Activated T-cell treated with anti-CD3 and anti-CD28 coated beads, Interleukin-2, amount 50 U/mL, for 48 hours (primary cell): Measurements from ENCODE around the gene IRF2BP2.
A peak's percentile ranks its signal among the peaks of the same experiment; 100 is the strongest.
"Not testable (repeated sequence)": the region's sequence is repeated elsewhere in the genome, so short reads cannot be mapped to it uniquely, and the experiment has no call there.

Experiments
- DNase-seq, 2 experiments: peaks; one replicate each; pipeline ENCODE4 v3.0.0-alpha.2; 2020

IRF2BP2 gene

DNA sequence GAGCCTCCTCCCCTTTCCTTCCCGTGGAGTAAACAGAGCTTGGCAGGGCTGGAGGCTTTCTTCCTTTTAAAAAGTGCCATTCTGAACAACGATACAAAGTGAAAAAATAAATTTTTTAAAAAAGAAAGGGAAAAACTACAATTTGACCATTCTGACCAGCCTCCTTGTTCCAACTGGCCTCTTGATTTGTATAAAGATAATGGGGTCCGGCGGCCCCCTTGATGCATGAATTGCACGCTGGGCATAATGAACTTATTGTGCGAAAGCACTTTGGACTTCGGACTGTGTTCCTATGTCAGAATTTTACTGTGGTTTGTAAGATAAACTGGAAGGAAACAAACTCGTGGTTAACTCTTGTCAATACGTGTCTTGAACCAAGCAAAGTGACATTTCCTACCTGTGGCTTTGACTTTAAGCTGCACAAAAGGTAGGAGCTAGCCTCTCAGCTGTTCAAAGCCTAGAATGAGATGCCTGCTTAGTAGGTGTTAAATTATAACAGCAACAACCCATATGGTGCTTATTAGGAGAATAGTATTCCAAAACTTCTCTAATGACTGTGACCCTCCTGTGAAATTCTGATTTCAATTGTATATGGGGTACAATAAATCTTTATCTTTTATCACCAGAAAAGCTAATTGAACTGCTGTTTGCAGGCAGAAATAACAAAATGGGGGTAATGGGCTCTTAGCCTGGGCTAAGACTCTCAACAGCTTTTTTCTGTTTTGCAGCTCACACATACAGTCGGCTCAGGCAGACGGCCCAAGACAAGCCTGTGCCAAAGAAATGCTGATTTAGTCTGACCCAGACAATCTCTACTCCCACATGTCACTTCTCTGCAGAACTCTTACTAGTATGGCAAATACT, 9.3 kb downstream of the IRF2BP2 start:
- DNase-seq, result peak in 1 of 2 experiments; percentile 40

- DNase-seq, result peak; percentile 83 to 84
These were observed 10.2 kb downstream of the IRF2BP2 start for GRCh38 chr1:234599617-234600417.

DNA sequence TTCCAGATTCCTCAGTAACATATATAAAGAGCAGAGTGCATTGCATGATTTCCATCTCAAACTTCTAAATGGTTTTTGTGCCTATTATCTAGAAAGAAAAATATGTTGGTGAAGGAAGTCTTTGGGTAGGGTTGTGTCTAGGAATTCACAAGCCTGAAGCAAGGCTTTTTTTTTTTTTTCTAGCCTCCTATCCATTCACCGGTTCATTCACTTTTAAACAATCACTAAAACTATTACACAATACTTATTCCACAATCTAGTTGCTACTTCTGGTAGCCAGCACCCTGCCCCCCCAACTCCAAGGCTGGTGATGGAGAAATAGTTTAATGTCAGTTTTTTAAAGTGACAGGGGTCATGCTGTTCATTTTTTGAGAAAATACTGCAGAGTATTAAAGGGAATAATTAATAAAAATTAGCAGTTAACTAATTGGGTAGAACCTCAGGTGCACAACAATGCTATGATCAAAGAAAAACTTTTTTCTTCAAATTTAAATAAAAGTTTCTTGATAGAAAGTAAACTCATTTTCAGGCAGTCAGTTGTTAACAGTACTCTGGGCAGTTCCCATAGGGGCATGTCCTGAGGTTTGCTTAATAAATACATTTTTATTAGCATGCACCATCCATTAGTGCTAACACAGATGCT, 10.9 kb downstream of the IRF2BP2 start:
- no peak for DNase-seq

- DNase-seq, result peak; percentile 63 to 67
These were observed 12.1 kb downstream of the IRF2BP2 start for GRCh38 chr1:234597894-234598293.

- no peak for DNase-seq
These were observed 14.1 kb downstream of the IRF2BP2 start for GRCh38 chr1:234595899-234596298.

GRCh38 chr1:234594575-234594974, 15.4 kb downstream of the IRF2BP2 start:
- DNase-seq, result not testable (repeated sequence)

GRCh38 chr1:234593771-234594504, 16.0 kb downstream of the IRF2BP2 start:
- DNase-seq, result no peak

DNA sequence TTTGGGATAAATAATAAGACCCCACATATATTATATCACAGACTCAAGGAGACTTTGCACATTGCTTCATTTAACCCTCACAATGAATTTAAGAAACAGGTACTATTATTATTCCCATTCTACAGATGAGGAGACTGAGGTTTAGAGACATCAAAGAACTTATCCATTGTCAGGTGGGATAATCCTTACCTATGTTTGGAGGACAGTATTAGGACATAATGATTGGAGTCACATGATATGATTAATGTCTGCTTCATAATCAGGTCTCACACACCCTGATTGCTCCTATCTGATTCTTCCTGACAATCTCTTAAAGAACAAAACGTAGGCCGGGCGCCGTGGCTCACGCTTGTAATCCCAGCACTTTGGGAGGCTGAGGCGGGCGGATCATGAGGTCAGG, 16.9 kb downstream of the IRF2BP2 start:
- no peak for DNase-seq

GRCh38 chr1:234592240-234592639, 17.7 kb downstream of the IRF2BP2 start:
- DNase-seq, result no peak

DNA sequence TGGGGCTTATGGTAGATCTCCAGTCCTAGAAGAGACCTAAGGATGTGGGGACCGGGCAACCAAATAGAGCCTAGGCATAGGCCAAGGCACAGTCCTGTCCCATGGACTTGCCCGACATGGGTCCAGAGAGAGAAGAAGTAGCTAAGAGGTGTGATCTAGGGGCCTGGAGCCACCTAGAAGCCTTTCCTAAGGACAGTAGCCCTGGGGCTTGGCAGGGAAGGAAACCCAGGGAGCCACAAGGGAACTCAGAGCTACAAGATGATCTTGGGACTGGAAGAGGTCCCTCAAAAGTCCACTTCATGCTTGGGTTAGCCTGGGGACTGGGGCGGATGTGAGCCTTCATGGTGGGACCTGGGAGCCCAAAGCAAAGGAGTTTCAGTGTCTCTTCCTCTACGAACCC, 18.8 kb downstream of the IRF2BP2 start:
- no peak for DNase-seq

DNA sequence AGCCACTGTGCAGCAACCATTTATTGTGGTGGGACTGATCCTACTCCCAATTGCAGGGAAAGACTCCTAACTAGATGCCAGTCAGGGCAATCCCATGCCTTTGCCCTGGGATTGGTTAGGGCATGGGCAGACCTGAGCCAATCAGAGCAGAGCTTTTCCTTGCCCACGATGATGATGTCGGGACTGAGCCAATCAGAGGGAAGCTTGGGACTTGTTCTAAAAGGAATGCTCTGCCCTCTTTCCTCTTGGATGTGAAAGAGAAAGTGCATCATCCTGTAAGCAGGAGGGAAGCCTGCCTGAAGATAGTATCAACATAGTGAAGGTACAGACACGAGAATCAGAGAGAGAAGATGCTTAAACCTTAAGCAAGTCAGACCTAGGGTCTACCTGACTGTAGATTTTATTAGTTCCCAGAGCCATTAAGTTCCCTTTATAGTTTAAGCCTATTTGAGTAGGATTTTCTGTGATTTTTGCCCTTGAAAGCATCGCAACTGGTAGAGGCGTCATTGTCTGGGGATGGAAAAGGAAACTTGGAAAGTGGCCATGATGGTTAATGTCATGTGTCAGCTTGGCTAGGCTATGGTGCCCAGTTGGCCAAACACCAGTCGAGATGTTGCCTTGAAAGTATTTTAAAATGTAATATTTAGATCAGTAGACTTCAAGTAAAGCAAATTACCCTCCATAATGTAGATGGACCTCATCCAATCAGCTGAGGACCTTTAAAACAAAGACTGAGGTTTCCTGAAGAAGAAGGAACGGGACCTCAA, 19.9 kb downstream of the IRF2BP2 start:
- no peak for DNase-seq

GRCh38 chr1:234589064-234589800, 20.7 kb downstream of the IRF2BP2 start:
- no peak for DNase-seq

- DNase-seq, result no peak
These were observed 21.6 kb downstream of the IRF2BP2 start for GRCh38 chr1:234588386-234588785.

GRCh38 chr1:234586892-234587485, 23.0 kb downstream of the IRF2BP2 start:
- DNase-seq, result no peak

GRCh38 chr1:234586304-234586703, 23.7 kb downstream of the IRF2BP2 start:
- no peak for DNase-seq

- no peak for DNase-seq
These were observed 24.5 kb downstream of the IRF2BP2 start for GRCh38 chr1:234585330-234586055.

DNA sequence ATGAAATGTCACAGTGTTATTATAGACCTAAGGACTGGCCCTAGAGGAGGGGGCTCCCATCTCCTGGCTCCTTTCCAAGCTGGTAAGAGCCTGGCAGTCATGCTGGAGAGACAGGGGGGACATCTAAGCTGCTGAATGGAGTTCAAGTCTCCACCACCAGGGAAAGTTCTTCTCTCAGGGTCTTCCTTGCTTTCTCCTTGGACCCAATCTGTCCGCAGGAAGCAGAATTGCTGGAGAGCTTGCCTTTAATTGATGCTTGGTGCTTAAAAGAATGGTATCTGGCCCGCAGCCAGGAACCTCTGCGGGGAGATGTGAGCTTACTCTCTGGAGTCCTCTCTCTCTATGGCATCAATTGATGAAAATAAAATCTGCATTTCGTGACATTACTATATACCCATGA, 25.1 kb downstream of the IRF2BP2 start:
- DNase-seq, result no peak

DNA sequence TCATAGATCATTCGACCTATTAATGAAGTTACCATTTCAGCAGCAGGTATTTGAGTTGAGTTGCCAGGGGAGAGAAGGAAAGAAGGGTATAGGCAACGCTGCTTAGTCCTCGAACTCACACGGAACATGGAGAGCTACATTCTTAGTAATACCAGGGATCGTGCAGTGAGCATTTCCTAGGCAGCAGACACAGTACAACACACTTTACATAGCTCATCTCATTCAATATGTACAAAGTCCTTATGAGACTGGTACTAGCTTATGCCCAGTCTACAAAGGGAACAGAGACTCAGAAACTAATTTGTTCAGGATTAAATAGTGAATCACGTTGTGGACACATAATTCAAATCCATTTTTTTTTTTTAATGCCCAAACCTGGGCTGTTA, 25.6 kb downstream of the IRF2BP2 start:
- no peak for DNase-seq

DNA sequence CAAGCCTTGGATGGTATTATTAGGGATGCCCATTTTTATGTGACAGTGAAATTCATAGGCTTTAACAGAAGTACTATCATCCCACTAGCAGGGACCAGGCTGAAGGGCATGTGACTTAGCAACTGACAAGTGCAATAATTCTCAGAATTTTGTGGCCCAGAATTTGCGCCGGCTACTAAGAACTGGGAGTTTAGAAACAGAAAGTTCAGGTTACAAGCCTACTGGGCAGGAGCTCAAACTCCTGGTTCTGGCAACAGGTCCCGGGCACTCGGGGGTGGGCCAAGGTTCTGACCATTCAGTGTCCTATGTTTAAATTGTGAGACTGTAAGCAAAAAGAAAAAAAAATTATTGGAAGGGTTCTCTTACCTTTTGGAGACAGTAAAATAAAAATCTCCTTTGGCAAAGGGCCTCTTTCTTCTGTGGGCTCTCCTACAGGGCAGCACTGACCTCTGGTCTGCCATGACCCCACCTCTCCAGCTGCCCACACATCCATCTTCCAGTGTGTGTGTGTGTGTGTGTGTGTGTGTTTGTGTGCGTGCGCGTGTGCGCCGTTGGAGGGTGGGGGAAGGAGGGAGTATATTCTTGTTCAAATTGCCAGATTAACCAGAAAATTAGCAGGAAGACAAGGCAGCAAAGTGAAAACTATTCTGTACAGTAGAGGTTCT, 26.1 kb downstream of the IRF2BP2 start:
- no peak for DNase-seq
